ENCODE measurements around the gene SLC22A7. TPM values are rescaled to one million over a fixed set of nuclear protein-coding genes. Genes with fewer than 3 reads are reported as not detected.

Gene SLC22A7
- total and polyA plus RNA-seq, 4 donors, result 143 to 495 (median 228) TPM

DNA sequence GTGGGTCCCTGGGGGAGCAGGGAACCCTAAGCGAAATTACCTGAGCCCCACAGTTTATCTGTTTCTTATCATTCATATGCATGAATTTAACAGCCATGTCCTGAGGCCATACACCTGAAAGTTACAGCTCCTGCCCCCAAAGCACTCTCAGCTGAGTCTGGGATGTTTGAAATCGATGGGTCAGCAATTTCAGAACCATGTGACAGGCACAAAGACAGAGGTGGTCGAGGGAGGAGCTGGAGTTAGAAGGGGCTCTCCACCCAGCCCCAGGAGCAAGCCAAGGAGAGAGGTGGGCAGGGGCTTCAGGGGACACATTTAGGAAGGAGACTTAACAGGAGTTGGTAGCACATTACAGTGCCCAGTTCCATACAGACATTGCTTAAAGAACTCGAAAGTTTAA, 39.9 kb upstream of the SLC22A7 start:
- H3K27ac ChIP-seq (ENCODE audit: low read depth in 1 of 2, low read length in 2 of 2), result no peak overlapping the region
- peaks cover 0 to under 1% (median 0%) of the 10 kb centered on the region in 4 donors for H3K4me1 ChIP-seq (ENCODE audit: control insufficient read depth in 4 of 4, insufficient read depth in 4 of 4, low read length in 3 of 4)
- H3K27me3 ChIP-seq (ENCODE audit: control insufficient read depth in 4 of 4, insufficient read depth in 4 of 4, low read length in 3 of 4), result no peaks in the 10 kb centered on the region
- TF ChIP-seq FOXA2 (IDR thresholded peaks at IDR 0.05) (no peak), HNF4A (conservative IDR thresholded peaks at IDR 0.05) (no peak), JUND (IDR thresholded peaks at IDR 0.05) (no peak), HNF4G (IDR thresholded peaks at IDR 0.05) (no peak), RAD21 (IDR thresholded peaks at IDR 0.05) (no peak), YY1 (IDR thresholded peaks at IDR 0.05) (no peak), NR2F2 (IDR thresholded peaks at IDR 0.05) (no peak), EGR1 (IDR thresholded peaks at IDR 0.05; ENCODE audit: low read depth in 2 of 2) (no peak), REST (IDR thresholded peaks at IDR 0.05) (no peak), TAF1 (conservative IDR thresholded peaks at IDR 0.05) (no peak), ATF3 (IDR thresholded peaks at IDR 0.05) (no peak), RXRA (IDR thresholded peaks at IDR 0.05) (no peak), SP1 (IDR thresholded peaks at IDR 0.05) (no peak), GABPA (IDR thresholded peaks at IDR 0.05 in 1 of 2, conservative IDR thresholded peaks at IDR 0.05 in 1 of 2) (no peak), CTCF (IDR thresholded peaks at IDR 0.05; ENCODE audit: low read depth, low read length, missing input control) (no peak)
- TF ChIP-seq, protein P1, sequence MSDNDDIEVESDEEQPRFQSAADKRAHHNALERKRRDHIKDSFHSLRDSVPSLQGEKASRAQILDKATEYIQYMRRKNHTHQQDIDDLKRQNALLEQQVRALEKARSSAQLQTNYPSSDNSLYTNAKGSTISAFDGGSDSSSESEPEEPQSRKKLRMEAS (IDR thresholded peaks at IDR 0.05), result no peak
- H3K9ac ChIP-seq (ENCODE audit: low read depth in 1 of 2, low read length in 2 of 2), result no peak overlapping the region
- H3K9me3 ChIP-seq (ENCODE audit: control insufficient read depth in 4 of 4, low read length in 3 of 4), result no peaks in the 10 kb centered on the region
- no peak overlapping the region for H3K4me3 ChIP-seq (ENCODE audit: low read depth in 1 of 3, low read length in 3 of 3)
- WGBS, result 71% methylated on average over 4 of the region's 4 CpGs
- no peaks in the 10 kb centered on the region for H3K36me3 ChIP-seq (ENCODE audit: control insufficient read depth in 4 of 4, insufficient read depth in 3 of 4, low read depth in 1 of 4, low read length in 3 of 4)
- DNase-seq (ENCODE audit: low spot score), result no peak

GRCh38 chr6:43258807-43259686, 39.0 kb upstream of the SLC22A7 start:
- Histone ChIP-seq H3K27ac (ENCODE audit: low read depth in 1 of 2, low read length in 2 of 2) (no peak overlapping the region), H3K36me3 (ENCODE audit: control insufficient read depth in 4 of 4, insufficient read depth in 3 of 4, low read depth in 1 of 4, low read length in 3 of 4) (no peaks in the 10 kb centered on the region), H3K9ac (ENCODE audit: low read depth in 1 of 2, low read length in 2 of 2) (no peak overlapping the region), H3K9me3 (ENCODE audit: control insufficient read depth in 4 of 4, low read length in 3 of 4) (no peaks in the 10 kb centered on the region), H3K27me3 (ENCODE audit: control insufficient read depth in 4 of 4, insufficient read depth in 4 of 4, low read length in 3 of 4) (no peaks in the 10 kb centered on the region), H3K4me1 (ENCODE audit: control insufficient read depth in 4 of 4, insufficient read depth in 4 of 4, low read length in 3 of 4) (peaks cover 0 to 6% (median 2%) of the 10 kb centered on the region in 4 donors), H3K4me3 (ENCODE audit: low read depth in 1 of 3, low read length in 3 of 3) (no peak overlapping the region)
- no peak for DNase-seq (ENCODE audit: low spot score)
- 90% methylated on average over 30 of the region's 30 CpGs for WGBS
- TF ChIP-seq, protein P2, sequence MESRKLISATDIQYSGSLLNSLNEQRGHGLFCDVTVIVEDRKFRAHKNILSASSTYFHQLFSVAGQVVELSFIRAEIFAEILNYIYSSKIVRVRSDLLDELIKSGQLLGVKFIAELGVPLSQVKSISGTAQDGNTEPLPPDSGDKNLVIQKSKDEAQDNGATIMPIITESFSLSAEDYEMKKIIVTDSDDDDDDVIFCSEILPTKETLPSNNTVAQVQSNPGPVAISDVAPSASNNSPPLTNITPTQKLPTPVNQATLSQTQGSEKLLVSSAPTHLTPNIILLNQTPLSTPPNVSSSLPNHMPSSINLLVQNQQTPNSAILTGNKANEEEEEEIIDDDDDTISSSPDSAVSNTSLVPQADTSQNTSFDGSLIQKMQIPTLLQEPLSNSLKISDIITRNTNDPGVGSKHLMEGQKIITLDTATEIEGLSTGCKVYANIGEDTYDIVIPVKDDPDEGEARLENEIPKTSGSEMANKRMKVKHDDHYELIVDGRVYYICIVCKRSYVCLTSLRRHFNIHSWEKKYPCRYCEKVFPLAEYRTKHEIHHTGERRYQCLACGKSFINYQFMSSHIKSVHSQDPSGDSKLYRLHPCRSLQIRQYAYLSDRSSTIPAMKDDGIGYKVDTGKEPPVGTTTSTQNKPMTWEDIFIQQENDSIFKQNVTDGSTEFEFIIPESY (IDR thresholded peaks at IDR 0.05), result no peak
- TF ChIP-seq YY1 (IDR thresholded peaks at IDR 0.05) (no peak), RXRA (IDR thresholded peaks at IDR 0.05) (no peak), SP1 (IDR thresholded peaks at IDR 0.05) (no peak), HNF4A (conservative IDR thresholded peaks at IDR 0.05) (no peak), CTCF (IDR thresholded peaks at IDR 0.05; ENCODE audit: low read depth, low read length, missing input control) (no peak), JUND (IDR thresholded peaks at IDR 0.05) (no peak), EGR1 (IDR thresholded peaks at IDR 0.05; ENCODE audit: low read depth in 2 of 2) (no peak), ATF3 (IDR thresholded peaks at IDR 0.05) (no peak), NR2F2 (IDR thresholded peaks at IDR 0.05) (no peak), FOXA2 (IDR thresholded peaks at IDR 0.05) (no peak), RAD21 (IDR thresholded peaks at IDR 0.05) (no peak)
- TF ChIP-seq, protein P1 (IDR thresholded peaks at IDR 0.05), result no peak

All from liver (tissue), 9 donors.